Measurements from ENCODE around the gene GATAD1.

- no peak for TF ChIP-seq GTF2F1 (IDR thresholded peaks at IDR 0.05; ENCODE audit: borderline replicate concordance, low read depth, low read length)
- TF ChIP-seq KDM1A (IDR thresholded peaks at IDR 0.05; ENCODE audit: borderline replicate concordance, low read length), result no peak
- TF ChIP-seq JUN (IDR thresholded peaks at IDR 0.05; ENCODE audit: low read depth, low read length), result no peak
- TF ChIP-seq POLR2AphosphoS5 (IDR thresholded peaks at IDR 0.05; ENCODE audit: low read depth, low read length), result no peak
- no peak for TF ChIP-seq SIN3A (conservative IDR thresholded peaks at IDR 0.05 in 1 of 2, IDR thresholded peaks at IDR 0.05 in 1 of 2; ENCODE audit: low read depth in 1 of 2, low read length in 2 of 2)
These were observed 375 bp upstream of the GATAD1 start for GRCh38 chr7:92446869-92447344.
